Measurements from ENCODE around the gene FBP2.
"Not testable (repeated sequence)": the region's sequence is repeated elsewhere in the genome, so short reads cannot be mapped to it uniquely, and the experiment has no call there.

DNA sequence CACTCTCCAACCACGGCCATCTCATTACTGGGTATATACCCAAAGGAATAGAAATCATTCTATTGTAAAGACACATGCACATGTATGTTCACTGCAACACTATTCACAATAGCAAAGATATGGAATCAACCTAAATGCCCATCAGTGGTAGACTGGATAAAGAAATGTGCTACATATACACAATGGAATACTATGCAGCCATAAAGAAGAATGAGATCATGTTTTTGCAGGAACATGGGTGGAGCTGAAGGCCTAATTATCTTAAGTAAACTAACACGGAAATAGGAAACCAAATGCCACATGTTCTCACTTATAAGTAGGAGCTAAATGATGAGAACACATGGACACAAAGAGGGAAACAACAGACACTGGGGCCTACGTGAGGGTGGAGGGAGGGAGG, 29.3 kb downstream of the FBP2 start:
- TF ChIP-seq, protein P1, sequence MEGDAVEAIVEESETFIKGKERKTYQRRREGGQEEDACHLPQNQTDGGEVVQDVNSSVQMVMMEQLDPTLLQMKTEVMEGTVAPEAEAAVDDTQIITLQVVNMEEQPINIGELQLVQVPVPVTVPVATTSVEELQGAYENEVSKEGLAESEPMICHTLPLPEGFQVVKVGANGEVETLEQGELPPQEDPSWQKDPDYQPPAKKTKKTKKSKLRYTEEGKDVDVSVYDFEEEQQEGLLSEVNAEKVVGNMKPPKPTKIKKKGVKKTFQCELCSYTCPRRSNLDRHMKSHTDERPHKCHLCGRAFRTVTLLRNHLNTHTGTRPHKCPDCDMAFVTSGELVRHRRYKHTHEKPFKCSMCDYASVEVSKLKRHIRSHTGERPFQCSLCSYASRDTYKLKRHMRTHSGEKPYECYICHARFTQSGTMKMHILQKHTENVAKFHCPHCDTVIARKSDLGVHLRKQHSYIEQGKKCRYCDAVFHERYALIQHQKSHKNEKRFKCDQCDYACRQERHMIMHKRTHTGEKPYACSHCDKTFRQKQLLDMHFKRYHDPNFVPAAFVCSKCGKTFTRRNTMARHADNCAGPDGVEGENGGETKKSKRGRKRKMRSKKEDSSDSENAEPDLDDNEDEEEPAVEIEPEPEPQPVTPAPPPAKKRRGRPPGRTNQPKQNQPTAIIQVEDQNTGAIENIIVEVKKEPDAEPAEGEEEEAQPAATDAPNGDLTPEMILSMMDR (IDR thresholded peaks at IDR 0.05), result not testable (repeated sequence)
- TF ChIP-seq POLR2A (IDR thresholded peaks at IDR 0.05), result not testable (repeated sequence)

All from vagina (tissue), 2 donors.